ENCODE results near the gene PLEKHG4.

GRCh38 chr16:67246756-67247191, 32.6 kb upstream of the PLEKHG4 start:
- TF ChIP-seq, protein P1, sequence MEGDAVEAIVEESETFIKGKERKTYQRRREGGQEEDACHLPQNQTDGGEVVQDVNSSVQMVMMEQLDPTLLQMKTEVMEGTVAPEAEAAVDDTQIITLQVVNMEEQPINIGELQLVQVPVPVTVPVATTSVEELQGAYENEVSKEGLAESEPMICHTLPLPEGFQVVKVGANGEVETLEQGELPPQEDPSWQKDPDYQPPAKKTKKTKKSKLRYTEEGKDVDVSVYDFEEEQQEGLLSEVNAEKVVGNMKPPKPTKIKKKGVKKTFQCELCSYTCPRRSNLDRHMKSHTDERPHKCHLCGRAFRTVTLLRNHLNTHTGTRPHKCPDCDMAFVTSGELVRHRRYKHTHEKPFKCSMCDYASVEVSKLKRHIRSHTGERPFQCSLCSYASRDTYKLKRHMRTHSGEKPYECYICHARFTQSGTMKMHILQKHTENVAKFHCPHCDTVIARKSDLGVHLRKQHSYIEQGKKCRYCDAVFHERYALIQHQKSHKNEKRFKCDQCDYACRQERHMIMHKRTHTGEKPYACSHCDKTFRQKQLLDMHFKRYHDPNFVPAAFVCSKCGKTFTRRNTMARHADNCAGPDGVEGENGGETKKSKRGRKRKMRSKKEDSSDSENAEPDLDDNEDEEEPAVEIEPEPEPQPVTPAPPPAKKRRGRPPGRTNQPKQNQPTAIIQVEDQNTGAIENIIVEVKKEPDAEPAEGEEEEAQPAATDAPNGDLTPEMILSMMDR (IDR thresholded peaks at IDR 0.05; ENCODE audit: insufficient read depth, low read length): no peak
- TF ChIP-seq, protein P2, sequence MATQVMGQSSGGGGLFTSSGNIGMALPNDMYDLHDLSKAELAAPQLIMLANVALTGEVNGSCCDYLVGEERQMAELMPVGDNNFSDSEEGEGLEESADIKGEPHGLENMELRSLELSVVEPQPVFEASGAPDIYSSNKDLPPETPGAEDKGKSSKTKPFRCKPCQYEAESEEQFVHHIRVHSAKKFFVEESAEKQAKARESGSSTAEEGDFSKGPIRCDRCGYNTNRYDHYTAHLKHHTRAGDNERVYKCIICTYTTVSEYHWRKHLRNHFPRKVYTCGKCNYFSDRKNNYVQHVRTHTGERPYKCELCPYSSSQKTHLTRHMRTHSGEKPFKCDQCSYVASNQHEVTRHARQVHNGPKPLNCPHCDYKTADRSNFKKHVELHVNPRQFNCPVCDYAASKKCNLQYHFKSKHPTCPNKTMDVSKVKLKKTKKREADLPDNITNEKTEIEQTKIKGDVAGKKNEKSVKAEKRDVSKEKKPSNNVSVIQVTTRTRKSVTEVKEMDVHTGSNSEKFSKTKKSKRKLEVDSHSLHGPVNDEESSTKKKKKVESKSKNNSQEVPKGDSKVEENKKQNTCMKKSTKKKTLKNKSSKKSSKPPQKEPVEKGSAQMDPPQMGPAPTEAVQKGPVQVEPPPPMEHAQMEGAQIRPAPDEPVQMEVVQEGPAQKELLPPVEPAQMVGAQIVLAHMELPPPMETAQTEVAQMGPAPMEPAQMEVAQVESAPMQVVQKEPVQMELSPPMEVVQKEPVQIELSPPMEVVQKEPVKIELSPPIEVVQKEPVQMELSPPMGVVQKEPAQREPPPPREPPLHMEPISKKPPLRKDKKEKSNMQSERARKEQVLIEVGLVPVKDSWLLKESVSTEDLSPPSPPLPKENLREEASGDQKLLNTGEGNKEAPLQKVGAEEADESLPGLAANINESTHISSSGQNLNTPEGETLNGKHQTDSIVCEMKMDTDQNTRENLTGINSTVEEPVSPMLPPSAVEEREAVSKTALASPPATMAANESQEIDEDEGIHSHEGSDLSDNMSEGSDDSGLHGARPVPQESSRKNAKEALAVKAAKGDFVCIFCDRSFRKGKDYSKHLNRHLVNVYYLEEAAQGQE (IDR thresholded peaks at IDR 0.05; ENCODE audit: insufficient replicate concordance, low read depth): no peak
- no peak for TF ChIP-seq SPI1 (IDR thresholded peaks at IDR 0.05; ENCODE audit: borderline replicate concordance, low read depth)
